ENCODE measurements around the gene DAND5. TPM values are rescaled to one million over a fixed set of nuclear protein-coding genes. Genes with fewer than 3 reads are reported as not detected.

Gene DAND5
- total RNA-seq, 2 experiments from 2014 or later = not detected

DNA sequence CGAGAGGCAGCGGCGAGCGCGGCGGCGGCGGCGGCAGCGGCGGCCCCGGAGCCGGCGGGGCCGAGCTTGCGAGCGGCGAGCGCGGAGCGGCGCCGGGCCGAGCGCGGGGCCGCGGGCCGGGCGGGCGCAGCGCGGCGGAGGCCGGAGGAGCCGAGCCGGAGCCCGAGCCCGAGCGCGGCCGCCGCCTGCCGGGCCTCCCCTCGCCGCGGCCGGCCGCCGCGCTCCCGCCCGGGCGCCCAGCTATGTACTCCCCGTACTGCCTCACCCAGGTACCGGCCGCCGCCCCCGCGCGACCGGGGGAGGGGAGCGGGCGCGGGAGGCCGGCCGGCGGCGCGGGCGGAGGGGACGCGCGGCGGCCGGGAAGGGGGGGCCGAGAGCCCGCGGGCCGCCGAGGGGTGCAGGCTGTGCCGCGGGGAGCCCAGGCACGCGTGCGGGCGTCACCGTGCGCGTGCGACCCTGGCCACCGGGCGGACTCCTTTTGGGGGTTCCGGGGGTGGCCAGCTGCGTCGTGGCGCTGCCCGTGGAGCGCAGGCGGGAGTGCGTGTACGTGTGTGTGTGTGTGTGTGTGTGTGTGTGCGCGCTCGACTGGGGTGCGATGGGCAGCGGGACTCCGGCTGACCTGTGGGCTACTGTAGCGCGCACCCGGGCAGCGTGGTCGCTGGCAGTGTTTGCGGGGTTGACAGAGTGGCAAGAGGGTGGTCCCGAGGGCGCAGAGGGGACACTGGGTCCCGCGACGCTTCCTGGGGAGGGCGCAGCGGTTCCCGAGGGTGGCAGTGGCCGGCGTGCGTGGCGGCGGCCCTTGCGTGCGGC lies 26.4 kb downstream of the DAND5 start:
- Mint-ChIP-seq H3K4me1 (peaks cover 5% of the 10 kb centered on the region), H3K27ac (no peak overlapping the region), H3K9me3 (no peaks in the 10 kb centered on the region), H3K4me3 (peak overlapping the region; percentile 50), H3K27me3 (peaks cover 34% of the 10 kb centered on the region), H3K36me3 (no peaks in the 10 kb centered on the region)
- no peak for DNase-seq
- peak; percentile 24 for ATAC-seq (ENCODE audit: low read depth)
- POLR2A ChIA-PET = no interaction called here

DNA sequence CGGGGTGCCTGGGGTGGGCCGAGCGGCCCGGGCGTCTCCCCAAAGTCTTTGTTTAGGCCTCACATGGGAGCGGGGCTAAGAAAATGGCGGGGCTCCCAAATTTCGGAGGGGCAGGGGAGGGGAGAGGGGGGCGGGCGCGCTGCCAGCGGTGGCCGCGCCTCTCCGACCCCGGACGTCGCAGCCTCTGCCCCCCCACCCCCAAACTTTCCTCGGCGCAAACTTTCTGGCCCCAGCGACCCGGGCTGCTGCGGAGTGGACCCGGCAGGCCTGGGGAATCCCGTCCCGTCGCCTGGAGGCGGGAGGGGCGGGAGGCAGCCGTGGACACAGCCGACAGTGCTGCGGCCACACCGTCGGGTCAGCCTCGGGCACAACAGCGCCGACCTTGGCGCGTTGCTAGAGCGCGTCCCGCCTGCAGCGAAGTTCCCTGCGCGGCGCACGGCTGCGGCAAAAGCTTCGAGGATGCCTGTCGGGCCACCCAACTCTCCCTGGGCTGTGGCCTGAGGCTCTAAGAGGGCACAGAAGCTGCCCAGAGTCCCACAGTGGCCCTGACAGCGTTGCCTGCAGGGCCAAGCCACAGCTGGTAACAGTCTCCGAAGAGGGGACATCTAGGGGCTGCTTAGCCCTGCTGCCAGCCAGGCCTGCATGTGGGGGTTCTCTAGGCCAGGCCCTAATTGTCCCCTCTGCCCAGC lies 27.2 kb downstream of the DAND5 start:
- DNase-seq (no peak), ATAC-seq (ENCODE audit: low read depth) (no peak)
- POLR2A ChIA-PET = no interaction called here
- Mint-ChIP-seq H3K4me3 (peak overlapping the region; percentile 13), H3K27me3 (peaks cover 32% of the 10 kb centered on the region), H3K36me3 (no peaks in the 10 kb centered on the region), H3K9me3 (no peaks in the 10 kb centered on the region), H3K27ac (no peak overlapping the region), H3K4me1 (peaks cover 5% of the 10 kb centered on the region)

DNA sequence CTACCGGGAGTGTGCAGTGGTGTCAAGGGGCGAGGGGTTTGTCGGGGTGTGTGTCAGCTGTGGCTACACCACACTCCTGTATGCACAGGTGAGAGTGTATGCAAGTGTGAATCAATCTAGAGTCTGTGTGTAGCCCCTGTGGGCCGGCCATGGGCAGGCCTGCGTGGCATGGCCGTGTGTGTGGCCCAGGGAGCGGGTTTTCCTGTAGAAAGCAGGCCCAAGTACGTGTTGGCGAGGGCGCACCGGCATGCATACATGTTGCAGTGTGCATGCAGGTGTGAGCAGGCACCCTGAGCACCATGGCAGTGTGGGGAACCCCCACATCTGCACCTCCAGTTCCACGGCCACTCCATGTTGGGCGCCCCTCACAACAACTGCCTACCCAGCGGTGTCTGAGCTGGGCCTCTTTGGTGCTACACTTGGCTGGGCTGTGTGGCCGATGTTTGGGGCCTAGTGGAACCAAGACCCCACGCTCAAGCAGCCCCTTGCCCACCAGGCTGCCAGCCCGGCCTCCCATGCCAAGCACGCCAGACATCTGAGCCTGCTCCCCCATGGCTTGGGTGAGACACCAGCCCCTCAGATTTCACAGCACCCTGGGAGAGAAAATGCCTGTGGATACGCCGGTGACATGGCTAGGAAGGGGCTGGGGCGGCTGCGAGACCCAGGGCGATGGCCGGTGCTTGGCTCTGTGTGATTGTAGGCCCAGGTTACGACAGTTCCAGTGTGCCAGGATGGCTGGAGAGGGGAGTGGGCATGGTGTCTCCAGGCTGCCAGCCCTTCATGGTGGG lies 28.0 kb downstream of the DAND5 start:
- ATAC-seq (ENCODE audit: low read depth) (no peak), DNase-seq (no peak)
- Mint-ChIP-seq H3K4me1 (peaks cover 5% of the 10 kb centered on the region), H3K36me3 (no peaks in the 10 kb centered on the region), H3K27me3 (peaks cover 32% of the 10 kb centered on the region), H3K9me3 (no peaks in the 10 kb centered on the region), H3K4me3 (no peak overlapping the region), H3K27ac (no peak overlapping the region)
- POLR2A ChIA-PET = no interaction called here

DNA sequence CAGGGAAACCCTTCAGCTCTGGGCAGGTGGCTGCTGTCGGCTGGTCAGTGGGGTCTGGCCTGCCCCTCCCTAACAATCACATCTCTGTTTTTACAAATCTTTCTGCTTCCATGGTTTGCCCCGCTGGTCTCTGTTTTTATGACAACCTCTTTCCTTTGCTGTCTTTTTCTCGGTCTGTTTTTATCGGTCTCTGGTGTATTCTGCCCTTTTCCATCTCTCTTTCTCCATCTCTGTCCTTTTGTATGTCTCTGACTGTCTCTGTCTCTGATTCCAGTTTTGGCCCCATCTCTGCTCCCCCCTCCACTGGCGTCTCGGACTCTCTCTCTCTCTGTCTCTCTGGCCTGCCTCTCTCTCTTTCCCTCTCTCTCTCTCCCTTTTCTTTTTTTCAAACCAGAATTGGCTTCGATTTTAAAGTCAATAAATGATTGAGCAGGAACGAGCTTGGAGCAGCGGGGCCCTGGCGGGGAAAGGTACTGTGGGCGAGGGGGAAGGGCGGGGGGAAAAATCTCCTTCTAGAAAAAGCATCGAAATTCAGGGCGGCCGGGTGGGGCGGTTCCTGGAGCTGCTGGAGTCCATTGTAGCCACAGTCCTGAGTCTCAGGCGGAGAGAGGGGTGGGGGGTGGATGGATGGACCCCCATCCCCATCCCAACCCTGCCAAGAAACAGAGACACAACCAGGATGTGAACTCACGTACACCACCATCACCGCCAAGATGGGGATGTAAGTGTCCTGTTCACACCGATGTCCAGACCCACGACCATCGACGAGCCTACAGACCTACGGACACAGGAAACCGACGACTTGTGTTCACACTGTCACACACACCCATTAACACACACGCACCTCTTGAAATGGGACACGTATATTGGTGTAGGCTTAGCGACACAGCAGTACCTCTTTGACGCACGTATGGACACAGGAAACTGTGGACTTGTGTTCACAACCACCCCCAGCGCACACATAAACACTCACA lies 28.9 kb downstream of the DAND5 start:
- ATAC-seq (ENCODE audit: low read depth) (no peak), DNase-seq (no peak)
- no peaks in the 10 kb centered on the region for H3K36me3 Mint-ChIP-seq
- H3K4me3 Mint-ChIP-seq = no peak overlapping the region
- peaks cover 29% of the 10 kb centered on the region for H3K27me3 Mint-ChIP-seq
- POLR2A ChIA-PET = no interaction called here
- H3K9me3 Mint-ChIP-seq = no peaks in the 10 kb centered on the region
- H3K27ac Mint-ChIP-seq = no peak overlapping the region
- H3K4me1 Mint-ChIP-seq = peaks cover 5% of the 10 kb centered on the region

DNA sequence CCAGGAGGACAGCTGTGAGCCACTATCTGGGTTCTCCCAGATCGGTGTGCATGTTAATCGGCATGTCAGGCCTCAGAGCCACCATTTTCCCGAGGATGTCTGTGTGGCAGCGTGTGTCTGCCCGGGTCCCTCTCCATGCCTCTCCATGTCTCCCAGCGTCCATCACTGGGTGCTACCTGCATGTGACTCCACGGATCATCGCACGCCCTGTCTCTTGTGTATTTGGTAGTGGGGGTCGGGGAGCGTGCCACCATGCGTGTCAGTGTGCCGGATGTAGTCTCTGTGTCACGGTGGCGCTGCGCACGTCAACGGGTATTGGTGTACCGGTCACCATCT lies 31.8 kb downstream of the DAND5 start:
- no peaks in the 10 kb centered on the region for H3K9me3 Mint-ChIP-seq
- DNase-seq (no peak), ATAC-seq (ENCODE audit: low read depth) (no peak)
- H3K4me3 Mint-ChIP-seq = no peak overlapping the region
- H3K36me3 Mint-ChIP-seq = no peaks in the 10 kb centered on the region
- H3K27ac Mint-ChIP-seq = no peak overlapping the region
- H3K27me3 Mint-ChIP-seq = peaks cover 10% of the 10 kb centered on the region
- no peaks in the 10 kb centered on the region for H3K4me1 Mint-ChIP-seq
- POLR2A ChIA-PET = no interaction called here

DNA sequence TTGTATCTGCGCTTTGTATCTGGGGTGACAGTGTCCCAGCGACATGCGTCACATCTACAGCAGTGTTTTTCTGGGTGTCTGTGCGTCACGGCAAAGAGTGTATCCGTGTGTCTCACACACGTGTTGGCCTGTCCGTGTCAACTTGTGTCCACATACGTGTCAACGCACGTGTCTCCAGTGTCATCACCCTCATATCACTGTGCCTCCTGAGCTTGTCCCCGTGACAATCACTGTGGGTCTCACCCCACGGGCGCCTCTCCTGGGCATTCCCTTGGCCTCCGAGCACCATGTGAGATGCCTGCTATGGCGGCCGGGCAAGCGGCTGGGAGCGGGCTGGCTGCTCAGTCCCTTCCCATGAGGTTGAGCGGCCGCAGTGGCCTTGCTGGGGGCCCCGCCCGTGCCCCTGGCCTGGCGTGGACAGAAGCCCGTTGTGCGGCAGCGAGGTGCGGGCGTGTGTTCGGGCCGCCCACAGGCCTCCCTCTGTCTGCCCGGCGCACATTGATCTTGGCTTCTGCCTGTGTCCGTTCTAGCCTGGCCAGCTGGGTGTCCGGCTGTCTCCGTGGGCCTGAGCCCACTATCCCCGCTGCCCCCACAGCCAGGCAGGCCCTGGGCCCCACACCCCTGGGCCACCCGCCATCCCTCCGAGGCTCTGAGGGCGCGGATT lies 32.3 kb downstream of the DAND5 start:
- peaks cover 10% of the 10 kb centered on the region for H3K27me3 Mint-ChIP-seq
- H3K36me3 Mint-ChIP-seq = no peaks in the 10 kb centered on the region
- POLR2A ChIA-PET = no interaction called here

DNA sequence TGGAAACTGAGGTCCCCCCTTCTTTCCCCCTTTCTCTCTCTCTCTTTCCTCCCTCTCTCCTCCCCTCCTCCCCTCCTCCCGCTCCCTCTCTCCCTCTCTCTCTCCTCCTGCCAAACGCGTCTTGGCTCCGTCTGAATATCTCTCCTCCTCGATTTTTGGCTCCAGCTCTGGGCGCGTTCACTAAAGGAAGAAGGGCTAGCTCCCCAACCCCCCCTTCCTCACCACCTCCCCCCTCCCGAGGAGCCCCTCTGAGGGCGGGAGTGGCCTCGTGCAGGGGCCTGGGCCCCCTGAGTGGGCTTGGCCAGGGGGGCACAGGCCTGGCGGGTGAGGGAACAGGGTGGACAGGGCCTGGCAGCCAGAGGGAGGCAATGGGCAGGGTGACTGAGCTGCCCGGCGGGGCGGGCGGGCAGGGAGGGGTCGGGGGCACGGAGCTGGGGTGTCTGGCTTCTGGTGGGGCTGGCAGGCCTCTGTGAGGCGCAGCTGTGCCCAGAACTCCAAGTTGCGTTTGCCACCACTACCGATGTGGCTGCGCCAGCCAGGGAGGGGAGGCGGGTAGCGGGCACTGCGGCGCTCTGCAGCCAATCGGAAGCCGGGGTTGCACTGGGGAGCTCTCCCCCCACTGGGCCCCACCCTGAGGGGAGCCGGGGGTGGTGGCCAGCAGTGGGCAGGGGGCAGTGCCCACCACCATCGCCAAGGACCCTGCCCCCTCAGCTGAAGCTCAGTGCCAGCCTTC lies 33.0 kb downstream of the DAND5 start:
- POLR2A ChIA-PET = no interaction called here
- peaks cover 4% of the 10 kb centered on the region for H3K27me3 Mint-ChIP-seq
- H3K36me3 Mint-ChIP-seq = no peaks in the 10 kb centered on the region
- H3K9me3 Mint-ChIP-seq = no peaks in the 10 kb centered on the region
- DNase-seq = no peak
- H3K4me1 Mint-ChIP-seq = no peaks in the 10 kb centered on the region
- no peak overlapping the region for H3K4me3 Mint-ChIP-seq
- no peak for ATAC-seq (ENCODE audit: low read depth)
- no peak overlapping the region for H3K27ac Mint-ChIP-seq

More for the DNA sequence above, 32.3 kb downstream of the DAND5 start:
- Mint-ChIP-seq H3K9me3 (no peaks in the 10 kb centered on the region), H3K4me1 (no peaks in the 10 kb centered on the region), H3K27ac (no peak overlapping the region), H3K4me3 (no peak overlapping the region)
- DNase-seq (no peak), ATAC-seq (ENCODE audit: low read depth) (no peak)

DNA sequence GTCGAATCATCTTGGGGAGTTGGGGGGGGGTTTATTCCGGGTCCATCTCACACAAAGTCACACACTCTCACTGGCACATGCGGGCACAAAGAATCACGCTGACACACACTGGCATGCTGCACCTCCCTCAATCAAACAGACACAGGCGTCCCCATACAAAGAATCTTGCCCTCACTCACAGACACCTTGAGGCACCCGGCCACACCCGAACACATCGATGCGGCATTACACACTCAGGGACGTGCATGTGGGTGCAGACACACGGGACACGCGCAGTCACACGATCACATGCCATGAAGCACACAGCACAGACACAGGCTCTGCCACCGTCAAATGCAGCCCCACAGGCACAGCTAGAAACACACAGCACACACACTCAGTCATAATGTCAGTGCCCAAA lies 33.7 kb downstream of the DAND5 start:
- no peaks in the 10 kb centered on the region for H3K9me3 Mint-ChIP-seq
- ATAC-seq (ENCODE audit: low read depth) = no peak
- H3K36me3 Mint-ChIP-seq = no peaks in the 10 kb centered on the region
- no peak overlapping the region for H3K27ac Mint-ChIP-seq
- DNase-seq = no peak
- H3K27me3 Mint-ChIP-seq = peaks cover 2% of the 10 kb centered on the region
- POLR2A ChIA-PET = no interaction called here
- H3K4me3 Mint-ChIP-seq = no peak overlapping the region
- no peaks in the 10 kb centered on the region for H3K4me1 Mint-ChIP-seq

DNA sequence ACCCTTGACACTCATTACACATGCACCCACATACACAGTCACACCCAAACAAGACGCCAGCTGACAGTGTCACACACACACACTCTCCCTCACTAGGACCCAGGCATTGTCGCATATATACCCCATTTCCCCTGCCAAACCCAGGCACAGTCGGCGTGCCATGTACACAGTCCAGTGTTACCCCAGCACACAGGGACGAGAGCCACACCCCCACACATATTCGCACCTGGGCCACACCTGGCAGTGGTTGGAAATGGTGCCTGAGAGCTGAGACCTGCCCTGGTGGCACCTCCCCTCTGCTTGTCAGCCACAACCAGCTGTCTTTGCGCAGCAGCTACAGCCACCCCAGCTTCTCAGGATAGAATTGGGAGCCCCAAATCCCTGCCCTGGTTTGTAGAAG lies 34.9 kb downstream of the DAND5 start:
- H3K36me3 Mint-ChIP-seq = no peaks in the 10 kb centered on the region
- no peaks in the 10 kb centered on the region for H3K9me3 Mint-ChIP-seq
- ATAC-seq (ENCODE audit: low read depth) (no peak), DNase-seq (no peak)
- POLR2A ChIA-PET = no interaction called here
- no peak overlapping the region for H3K4me3 Mint-ChIP-seq
- H3K4me1 Mint-ChIP-seq = no peaks in the 10 kb centered on the region
- peaks cover 4% of the 10 kb centered on the region for H3K27me3 Mint-ChIP-seq
- H3K27ac Mint-ChIP-seq = no peak overlapping the region

DNA sequence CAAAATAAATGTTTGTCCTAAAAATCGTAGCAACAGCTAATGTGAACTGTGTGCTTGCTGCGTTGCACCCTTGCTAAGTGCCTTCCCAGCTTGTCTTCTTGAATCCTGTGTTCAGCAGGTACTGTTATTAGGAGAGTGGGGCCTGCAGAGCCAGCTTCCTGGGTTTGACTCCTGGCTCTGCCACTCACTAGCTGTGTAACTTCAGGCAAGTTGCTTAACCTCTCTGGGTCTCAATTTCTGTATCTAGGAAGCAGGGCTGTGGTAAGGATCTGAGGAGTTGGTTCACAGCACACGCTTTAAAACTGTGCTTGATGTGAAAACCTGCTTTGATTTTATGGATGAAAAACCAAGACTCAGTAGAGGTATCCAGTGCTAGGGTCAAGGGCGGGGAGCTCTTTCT lies 35.9 kb downstream of the DAND5 start:
- no peak for ATAC-seq (ENCODE audit: low read depth)

DNA sequence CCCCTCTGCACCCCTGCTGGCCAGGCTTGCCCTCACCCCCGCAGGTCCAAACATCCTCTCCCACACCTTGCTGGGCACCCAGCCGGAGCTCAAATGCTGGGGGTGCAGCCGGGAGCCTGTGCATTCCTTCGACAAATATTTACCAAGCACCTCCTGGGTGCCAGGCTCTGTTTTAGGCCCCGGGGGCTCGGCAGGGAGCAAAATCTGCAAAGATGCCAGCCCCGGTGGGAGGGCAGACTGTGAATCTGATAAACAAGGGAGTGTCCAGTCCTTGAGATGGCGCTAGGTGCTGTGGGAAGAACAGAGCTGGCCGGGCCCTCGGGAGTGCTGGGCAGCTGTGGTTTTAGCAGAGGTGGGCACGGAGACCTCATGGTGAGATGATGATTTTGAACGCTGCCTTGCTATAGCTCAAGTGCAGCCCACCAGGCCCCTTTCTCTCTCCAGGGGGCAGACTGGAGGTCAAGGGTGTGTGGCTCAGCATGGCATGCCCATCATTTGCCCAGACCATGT lies 36.5 kb downstream of the DAND5 start:
- Mint-ChIP-seq H3K4me3 (no peak overlapping the region), H3K4me1 (no peaks in the 10 kb centered on the region), H3K9me3 (no peaks in the 10 kb centered on the region), H3K27ac (no peak overlapping the region), H3K36me3 (no peaks in the 10 kb centered on the region), H3K27me3 (peaks cover 11% of the 10 kb centered on the region)
- ATAC-seq (ENCODE audit: low read depth) (no peak), DNase-seq (no peak)
- POLR2A ChIA-PET = no interaction called here

More for the DNA sequence above, 35.9 kb downstream of the DAND5 start:
- H3K36me3 Mint-ChIP-seq = no peaks in the 10 kb centered on the region
- POLR2A ChIA-PET = interaction anchor here (0.7 kb wide), 1 partner anchor 977 kb away, joined by 4 read pairs; no protein-coding TSS in a partner anchor
- no peak for DNase-seq
- no peaks in the 10 kb centered on the region for H3K4me1 Mint-ChIP-seq
- H3K27ac Mint-ChIP-seq = no peak overlapping the region
- peaks cover 5% of the 10 kb centered on the region for H3K27me3 Mint-ChIP-seq
- H3K4me3 Mint-ChIP-seq = no peak overlapping the region
- no peaks in the 10 kb centered on the region for H3K9me3 Mint-ChIP-seq

All from activated naive CD8-positive, alpha-beta T cell treated with anti-CD3 and anti-CD28 coated beads, Interleukin-2, amount 10 ng/mL, durations not matched to agents 7 days and 5 days (primary cell).